ENCODE results near the gene SLC44A5.
"Not testable (repeated sequence)": the region's sequence is repeated elsewhere in the genome, so short reads cannot be mapped to it uniquely, and the experiment has no call there.

DNA sequence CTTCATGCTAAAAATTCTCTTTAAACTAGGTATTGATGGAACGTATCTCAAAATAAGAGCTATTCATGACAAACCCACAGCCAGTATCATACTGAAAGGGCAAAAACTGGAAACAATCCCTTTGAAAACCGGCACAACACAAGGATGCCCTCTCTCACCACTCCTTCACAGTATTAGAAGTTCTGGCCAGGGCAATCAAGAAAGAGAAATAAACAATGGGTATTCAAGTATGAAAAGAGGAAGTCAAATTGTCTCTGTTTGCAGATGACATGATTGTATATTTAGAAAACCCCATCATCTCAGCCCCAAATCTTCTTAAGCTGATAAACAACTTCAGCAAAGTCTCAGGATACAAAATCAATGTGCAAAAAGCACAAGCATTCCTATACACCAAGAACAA lies 349.0 kb downstream of the SLC44A5 start:
- not testable (repeated sequence) for TF ChIP-seq POLR2A, EP300, POLR2AphosphoS5 (IDR thresholded peaks at IDR 0.05)
- TF ChIP-seq, protein P1, sequence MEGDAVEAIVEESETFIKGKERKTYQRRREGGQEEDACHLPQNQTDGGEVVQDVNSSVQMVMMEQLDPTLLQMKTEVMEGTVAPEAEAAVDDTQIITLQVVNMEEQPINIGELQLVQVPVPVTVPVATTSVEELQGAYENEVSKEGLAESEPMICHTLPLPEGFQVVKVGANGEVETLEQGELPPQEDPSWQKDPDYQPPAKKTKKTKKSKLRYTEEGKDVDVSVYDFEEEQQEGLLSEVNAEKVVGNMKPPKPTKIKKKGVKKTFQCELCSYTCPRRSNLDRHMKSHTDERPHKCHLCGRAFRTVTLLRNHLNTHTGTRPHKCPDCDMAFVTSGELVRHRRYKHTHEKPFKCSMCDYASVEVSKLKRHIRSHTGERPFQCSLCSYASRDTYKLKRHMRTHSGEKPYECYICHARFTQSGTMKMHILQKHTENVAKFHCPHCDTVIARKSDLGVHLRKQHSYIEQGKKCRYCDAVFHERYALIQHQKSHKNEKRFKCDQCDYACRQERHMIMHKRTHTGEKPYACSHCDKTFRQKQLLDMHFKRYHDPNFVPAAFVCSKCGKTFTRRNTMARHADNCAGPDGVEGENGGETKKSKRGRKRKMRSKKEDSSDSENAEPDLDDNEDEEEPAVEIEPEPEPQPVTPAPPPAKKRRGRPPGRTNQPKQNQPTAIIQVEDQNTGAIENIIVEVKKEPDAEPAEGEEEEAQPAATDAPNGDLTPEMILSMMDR (IDR thresholded peaks at IDR 0.05) = not testable (repeated sequence)

All from suprapubic skin (tissue), 4 donors.